NB4 (cell line): ENCODE results near the gene KCNIP2.

Experiments
- TF ChIP-seq, protein P1 (sequence below): IDR thresholded peaks from 2 replicates; pipeline ENCODE4 v1.6.1; 2011; ENCODE audit warnings: low read depth, low read length
- TF ChIP-seq, protein P2 (sequence below): IDR thresholded peaks from one replicate; pipeline ENCODE4 v1.5.1; 2012; ENCODE audit warnings: low read depth, low read length

DNA sequence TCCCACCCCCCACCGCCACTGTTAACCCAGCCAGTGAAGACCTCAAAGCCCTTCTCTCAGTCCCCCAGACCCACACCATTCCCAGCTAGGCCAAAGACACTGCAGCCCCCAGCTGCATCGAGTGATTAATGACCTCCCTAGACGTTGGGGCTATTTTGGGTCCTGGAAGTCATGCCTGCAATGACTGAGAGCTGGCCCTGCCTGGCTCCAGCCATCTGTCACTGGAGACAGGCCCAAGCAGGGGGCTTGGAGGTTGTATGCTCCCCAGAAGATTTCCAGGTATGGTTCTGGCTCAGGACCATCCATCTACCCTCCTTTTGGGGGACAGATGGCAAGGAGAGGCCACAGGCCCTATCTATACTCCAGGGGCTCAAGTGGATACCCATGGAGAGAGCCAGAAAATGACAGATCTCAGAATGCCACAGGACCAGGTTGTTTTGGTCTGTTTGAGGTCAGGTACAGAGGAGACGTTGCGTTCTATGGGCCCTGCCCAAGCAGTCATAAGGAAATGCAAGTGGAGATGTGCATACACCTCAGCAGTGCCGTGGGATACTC, 5.1 kb downstream of the KCNIP2 start:
- TF ChIP-seq, protein P1, sequence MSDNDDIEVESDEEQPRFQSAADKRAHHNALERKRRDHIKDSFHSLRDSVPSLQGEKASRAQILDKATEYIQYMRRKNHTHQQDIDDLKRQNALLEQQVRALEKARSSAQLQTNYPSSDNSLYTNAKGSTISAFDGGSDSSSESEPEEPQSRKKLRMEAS, result no peak
- TF ChIP-seq, protein P2, sequence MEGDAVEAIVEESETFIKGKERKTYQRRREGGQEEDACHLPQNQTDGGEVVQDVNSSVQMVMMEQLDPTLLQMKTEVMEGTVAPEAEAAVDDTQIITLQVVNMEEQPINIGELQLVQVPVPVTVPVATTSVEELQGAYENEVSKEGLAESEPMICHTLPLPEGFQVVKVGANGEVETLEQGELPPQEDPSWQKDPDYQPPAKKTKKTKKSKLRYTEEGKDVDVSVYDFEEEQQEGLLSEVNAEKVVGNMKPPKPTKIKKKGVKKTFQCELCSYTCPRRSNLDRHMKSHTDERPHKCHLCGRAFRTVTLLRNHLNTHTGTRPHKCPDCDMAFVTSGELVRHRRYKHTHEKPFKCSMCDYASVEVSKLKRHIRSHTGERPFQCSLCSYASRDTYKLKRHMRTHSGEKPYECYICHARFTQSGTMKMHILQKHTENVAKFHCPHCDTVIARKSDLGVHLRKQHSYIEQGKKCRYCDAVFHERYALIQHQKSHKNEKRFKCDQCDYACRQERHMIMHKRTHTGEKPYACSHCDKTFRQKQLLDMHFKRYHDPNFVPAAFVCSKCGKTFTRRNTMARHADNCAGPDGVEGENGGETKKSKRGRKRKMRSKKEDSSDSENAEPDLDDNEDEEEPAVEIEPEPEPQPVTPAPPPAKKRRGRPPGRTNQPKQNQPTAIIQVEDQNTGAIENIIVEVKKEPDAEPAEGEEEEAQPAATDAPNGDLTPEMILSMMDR, result no peak
